Measurements from ENCODE around the gene IMPACT.

Gene IMPACT

GRCh38 chr18:24395049-24395795, 31.2 kb upstream of the IMPACT start:
- TF ChIP-seq CTCF (IDR thresholded peaks at IDR 0.05) (no peak), ZFX (IDR thresholded peaks at IDR 0.05; ENCODE audit: borderline replicate concordance) (no peak)
- H3K27ac ChIP-seq, result no peak overlapping the region

- TF ChIP-seq CTCF (IDR thresholded peaks at IDR 0.05) (no peak), ZFX (IDR thresholded peaks at IDR 0.05; ENCODE audit: borderline replicate concordance) (no peak)
- H3K27ac ChIP-seq, result no peak overlapping the region; the same call in 1 of the 2 replicates
Observed at GRCh38 chr18:24396082-24396633, 30.3 kb upstream of the IMPACT start.

GRCh38 chr18:24397131-24397693, 29.3 kb upstream of the IMPACT start:
- TF ChIP-seq CTCF (IDR thresholded peaks at IDR 0.05) (0 out of 2 replicates have a peak, but pooled peaks have one; percentile 6), ZFX (IDR thresholded peaks at IDR 0.05; ENCODE audit: borderline replicate concordance) (no peak)
- peak overlapping the region; percentile 75 for H3K27ac ChIP-seq

GRCh38 chr18:24397694-24398368, 28.6 kb upstream of the IMPACT start, which contains the start of gene OSBPL1A:
Gene OSBPL1A (minus strand): TSS chr18:24397824. CDS start chr18:24377533, 20,291 bp downstream.
- TF ChIP-seq ZFX (IDR thresholded peaks at IDR 0.05; ENCODE audit: borderline replicate concordance) (no peak), CTCF (IDR thresholded peaks at IDR 0.05) (0 out of 2 replicates have a peak, but pooled peaks have one; percentile 3)
- H3K27ac ChIP-seq, result peak within 1 kb of the TSS; percentile 75

GRCh38 chr18:24398540-24398939, 27.9 kb upstream of the IMPACT start:
- peak overlapping the region; percentile 75; the same call in 1 of the 2 replicates for H3K27ac ChIP-seq
- no peak for TF ChIP-seq CTCF (IDR thresholded peaks at IDR 0.05)
- no peak for TF ChIP-seq ZFX (IDR thresholded peaks at IDR 0.05; ENCODE audit: borderline replicate concordance)

- no peak overlapping the region for H3K27ac ChIP-seq
- TF ChIP-seq ZFX (IDR thresholded peaks at IDR 0.05; ENCODE audit: borderline replicate concordance) (no peak), CTCF (IDR thresholded peaks at IDR 0.05) (no peak)
Observed at GRCh38 chr18:24400587-24400986, 25.9 kb upstream of the IMPACT start.

Data from 22Rv1 (cell line).